GM06990 (cell line): Measurements from ENCODE around the gene P3H2.
"Not testable (repeated sequence)": the region's sequence is repeated elsewhere in the genome, so short reads cannot be mapped to it uniquely, and the experiment has no call there.

Experiments
- DNase-seq: peaks from one replicate; pipeline ENCODE4 v3.0.0-alpha.2; 2011; ENCODE audit not compliant: insufficient read length; ENCODE audit errors: extremely low read depth
- H3K27me3 ChIP-seq: replicated peaks from 2 replicates; pipeline ENCODE4 v1.6.0; 2011; ENCODE audit warnings: low read length; ENCODE audit not compliant: control insufficient read depth, insufficient read depth
- H3K36me3 ChIP-seq: 2 replicates; pipeline ENCODE4 v1.5.1; 2011; ENCODE audit warnings: low read length; ENCODE audit not compliant: control insufficient read depth, insufficient read depth
- H3K4me3 ChIP-seq: replicated peaks from 2 replicates; pipeline ENCODE4 v1.5.1; 2011; ENCODE audit warnings: low read depth, mild to moderate bottlenecking, control low read depth, low read length
- CTCF ChIP-seq: IDR thresholded peaks from 2 replicates; pipeline ENCODE4 v1.5.1; 2011; ENCODE audit warnings: low read length, control low read depth, mild to moderate bottlenecking, inconsistent platforms; ENCODE audit not compliant: insufficient read depth, poor library complexity, severe bottlenecking

Gene P3H2

GRCh38 chr3:189962466-189962865 lies 158.2 kb downstream of the P3H2 start:
- no peak for DNase-seq
- H3K27me3 ChIP-seq = no peaks in the 10 kb centered on the region
- H3K4me3 ChIP-seq = no peak overlapping the region
- no peak for TF ChIP-seq CTCF
- no peaks in the 10 kb centered on the region; the same call in 1 of the 2 replicates for H3K36me3 ChIP-seq

- no peaks in the 10 kb centered on the region for H3K27me3 ChIP-seq
- no peak overlapping the region for H3K4me3 ChIP-seq
- peak; percentile 83 for TF ChIP-seq CTCF
- DNase-seq = peak; percentile 45
- no peaks in the 10 kb centered on the region; the same call in 1 of the 2 replicates for H3K36me3 ChIP-seq
These were observed 159.1 kb downstream of the P3H2 start for GRCh38 chr3:189961522-189962161.

- not testable (repeated sequence) for DNase-seq, H3K36me3 ChIP-seq, H3K4me3 ChIP-seq, H3K27me3 ChIP-seq
These were observed 159.6 kb downstream of the P3H2 start for GRCh38 chr3:189961086-189961485.

GRCh38 chr3:189954733-189955665 lies 165.7 kb downstream of the P3H2 start:
- no peaks in the 10 kb centered on the region for H3K27me3 ChIP-seq
- TF ChIP-seq CTCF = no peak
- H3K4me3 ChIP-seq = no peak overlapping the region
- no peaks in the 10 kb centered on the region for H3K36me3 ChIP-seq
- DNase-seq = no peak

- H3K36me3 ChIP-seq = no peaks in the 10 kb centered on the region
- H3K27me3 ChIP-seq = no peaks in the 10 kb centered on the region
- no peak overlapping the region for H3K4me3 ChIP-seq
- no peak for DNase-seq
- no peak for TF ChIP-seq CTCF
These were observed 167.1 kb downstream of the P3H2 start for GRCh38 chr3:189953551-189953950.

GRCh38 chr3:189952272-189952671 lies 168.4 kb downstream of the P3H2 start:
- Histone ChIP-seq H3K27me3 (no peaks in the 10 kb centered on the region), H3K36me3 (no peaks in the 10 kb centered on the region), H3K4me3 (no peak overlapping the region)
- no peak for DNase-seq
- no peak for TF ChIP-seq CTCF
